GM18907 (cell line): ENCODE measurements around the gene PRTN3.

ENCODE experiments used
- ATAC-seq: cut with Tn5 transposase; IDR thresholded peaks from one replicate; pipeline ENCODE4 v1.9.1; 2021; ENCODE audit warnings: mild to moderate bottlenecking, moderate library complexity; ENCODE audit not compliant: unreplicated experiment

PRTN3 gene, protein sequence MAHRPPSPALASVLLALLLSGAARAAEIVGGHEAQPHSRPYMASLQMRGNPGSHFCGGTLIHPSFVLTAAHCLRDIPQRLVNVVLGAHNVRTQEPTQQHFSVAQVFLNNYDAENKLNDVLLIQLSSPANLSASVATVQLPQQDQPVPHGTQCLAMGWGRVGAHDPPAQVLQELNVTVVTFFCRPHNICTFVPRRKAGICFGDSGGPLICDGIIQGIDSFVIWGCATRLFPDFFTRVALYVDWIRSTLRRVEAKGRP

DNA sequence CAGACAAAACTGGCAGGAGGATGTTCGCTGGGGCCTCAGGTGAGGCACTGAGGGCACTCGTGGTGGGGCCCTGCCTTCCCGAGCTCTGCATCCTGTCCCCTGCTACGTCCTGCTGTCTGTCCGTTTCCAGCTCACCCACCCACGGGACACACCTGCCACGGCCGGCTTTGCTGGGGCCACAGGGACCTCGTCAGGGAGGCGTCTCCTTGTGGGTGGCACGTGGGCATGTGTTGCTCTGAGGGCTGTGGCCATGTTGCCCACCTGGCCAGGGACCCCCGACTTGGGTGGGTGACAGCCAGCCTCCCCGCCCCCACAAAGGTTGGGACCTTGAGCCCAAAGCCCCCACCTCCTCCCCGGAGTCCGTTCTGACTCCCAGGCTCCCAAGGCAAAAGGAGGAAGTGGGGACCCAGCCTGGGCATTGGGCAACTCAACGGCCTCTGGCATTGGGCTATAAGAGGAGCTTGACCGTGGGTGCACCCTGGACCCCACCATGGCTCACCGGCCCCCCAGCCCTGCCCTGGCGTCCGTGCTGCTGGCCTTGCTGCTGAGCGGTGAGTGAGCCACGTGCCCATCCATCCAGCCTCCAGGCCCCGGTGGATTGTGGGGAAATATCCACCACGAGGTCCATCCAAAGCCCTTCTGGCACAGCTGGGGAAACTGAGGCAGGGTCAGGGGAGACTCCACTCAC lies at the start of gene PRTN3:
TSS of gene PRTN3 (plus strand) at position 481 of the 688 bp plus-strand sequence. CDS start at position 491, 10 bp downstream.
- no peak for ATAC-seq

DNA sequence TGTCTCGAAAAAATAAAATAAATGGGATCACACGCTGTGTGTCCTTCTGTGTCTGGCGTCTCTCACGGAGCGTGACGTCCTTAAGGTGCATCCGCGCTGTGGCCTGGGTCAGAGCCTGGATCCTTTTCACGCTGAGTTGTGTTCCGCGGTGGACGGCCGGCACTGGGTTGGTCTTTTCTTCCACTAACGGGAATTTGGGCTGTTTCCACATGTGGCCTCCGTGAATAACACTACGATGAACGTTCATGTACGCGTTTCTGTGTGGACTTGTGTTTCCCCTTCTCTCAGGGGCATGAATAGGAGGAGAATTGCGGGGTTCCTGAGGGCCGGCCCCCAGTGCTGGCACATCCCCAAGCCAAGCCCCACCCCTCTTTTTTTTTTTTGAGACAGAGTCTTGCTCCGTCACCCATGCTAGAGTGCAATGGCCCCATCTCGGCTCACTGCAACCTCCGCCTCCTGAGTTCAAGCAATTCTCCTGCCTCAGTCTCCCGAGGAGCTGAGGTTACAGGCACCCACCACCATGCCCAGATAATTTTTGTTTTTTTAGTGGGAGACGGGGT lies 49.7 kb upstream of the PRTN3 start:
- ATAC-seq, result no peak

DNA sequence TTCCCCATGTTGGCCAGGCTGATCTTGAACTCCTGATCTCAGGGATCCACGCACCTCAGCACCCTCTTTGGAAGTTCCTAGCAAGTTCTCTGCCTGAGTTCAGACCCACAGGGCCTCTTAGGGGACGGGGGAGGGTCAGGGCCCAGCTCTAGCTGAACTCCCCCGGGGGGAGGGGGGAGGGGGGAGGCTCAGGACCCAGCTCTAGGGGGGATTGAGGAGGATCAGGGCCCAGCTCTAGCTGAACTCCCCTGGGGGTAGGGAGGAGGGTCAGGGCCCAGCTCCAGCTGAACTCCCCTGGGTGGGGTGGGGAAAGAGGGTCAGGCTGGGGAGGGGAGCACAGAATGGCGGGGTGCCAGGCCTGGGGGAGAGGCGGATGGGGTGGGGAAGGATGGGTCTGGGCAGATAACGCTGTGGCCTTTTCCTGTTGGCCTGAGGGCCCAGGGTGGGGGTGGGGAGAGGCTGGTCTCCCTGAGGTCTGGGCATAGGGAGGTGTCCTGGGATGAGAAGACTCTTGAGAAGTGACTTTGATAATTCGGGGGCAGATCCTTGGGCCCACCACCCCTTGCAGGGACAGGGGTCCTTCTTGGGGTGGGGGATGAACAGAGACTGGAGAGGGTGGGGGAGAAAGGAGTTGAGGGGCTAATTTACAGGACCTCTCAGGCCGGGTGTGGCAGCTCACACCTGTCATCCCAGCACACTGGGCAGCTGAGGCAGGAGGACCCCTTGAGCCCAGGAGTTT lies 49.1 kb upstream of the PRTN3 start:
- ATAC-seq, result no peak

DNA sequence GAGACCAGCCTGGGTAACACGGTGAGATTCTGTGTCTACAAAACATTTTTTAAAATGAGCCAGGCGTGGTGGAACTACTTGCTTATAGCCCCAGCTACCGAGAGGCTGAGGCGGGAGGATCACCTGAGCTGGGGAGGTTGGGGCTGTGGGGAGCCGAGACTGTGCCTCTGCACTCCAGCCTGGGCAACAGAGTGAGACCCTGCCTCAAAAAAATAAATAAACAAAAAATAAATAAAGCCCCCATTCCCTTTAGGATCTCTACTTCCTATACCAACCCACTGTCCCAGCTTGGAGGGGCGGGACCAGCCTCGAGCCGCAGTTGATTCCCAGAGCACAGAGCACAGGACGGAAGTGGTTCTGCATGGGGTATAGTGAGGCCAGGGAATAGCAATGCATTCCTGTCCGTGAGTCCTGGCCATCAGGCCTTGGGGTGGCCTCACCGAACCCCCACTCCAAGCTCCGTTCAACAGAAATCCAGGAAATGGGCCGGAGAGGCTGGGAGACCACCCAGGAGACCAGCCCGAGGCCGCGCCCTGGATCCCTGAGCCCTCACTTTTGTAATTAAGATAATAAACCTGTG lies 48.4 kb upstream of the PRTN3 start:
- no peak for ATAC-seq

DNA sequence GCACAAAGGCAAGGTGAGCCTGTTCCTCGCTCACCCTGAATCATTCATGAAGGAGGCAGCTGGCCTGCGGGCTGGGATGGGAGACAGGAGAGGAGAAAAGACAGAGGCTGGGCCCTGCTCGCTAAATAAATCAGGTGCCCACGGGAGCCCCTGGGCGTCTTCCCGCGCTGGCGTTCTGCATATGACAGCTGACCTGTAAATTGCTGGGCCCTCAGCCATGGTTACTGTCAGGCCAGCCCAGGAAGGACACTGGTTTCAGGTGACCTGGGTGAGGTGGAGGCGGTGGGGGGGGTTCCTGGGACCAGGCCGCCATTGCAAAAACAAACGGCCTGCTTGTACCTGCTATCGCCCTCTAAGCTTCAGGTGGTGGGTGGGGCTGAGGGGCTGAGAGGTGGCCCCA lies 47.0 kb upstream of the PRTN3 start:
- no peak for ATAC-seq

DNA sequence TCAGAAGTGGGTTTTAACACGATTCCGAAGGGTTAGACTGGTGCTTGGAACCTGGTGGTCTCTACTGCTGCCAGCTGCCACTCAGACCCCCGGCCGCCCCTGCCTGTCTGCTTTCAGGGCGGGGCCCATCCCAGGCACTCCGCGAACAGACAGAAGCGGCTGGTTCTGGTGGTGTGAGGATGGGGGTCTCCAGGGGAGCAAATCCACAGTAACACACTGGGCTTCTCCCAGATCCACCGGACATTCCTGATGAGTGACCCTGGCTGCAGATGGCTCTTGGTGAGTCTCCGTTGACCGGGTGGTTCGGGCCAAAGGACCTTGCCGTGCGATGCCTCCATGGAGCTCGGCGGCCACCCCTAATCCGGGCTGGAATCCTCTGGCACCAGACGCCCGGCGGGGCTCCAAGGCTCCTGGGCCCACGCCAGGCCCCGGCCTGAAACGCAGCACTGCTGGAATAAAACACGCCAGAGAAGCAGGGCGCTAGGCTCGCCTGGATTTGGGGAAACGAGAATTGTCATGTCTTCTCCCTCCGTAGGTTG lies 45.7 kb upstream of the PRTN3 start:
- ATAC-seq, result no peak

DNA sequence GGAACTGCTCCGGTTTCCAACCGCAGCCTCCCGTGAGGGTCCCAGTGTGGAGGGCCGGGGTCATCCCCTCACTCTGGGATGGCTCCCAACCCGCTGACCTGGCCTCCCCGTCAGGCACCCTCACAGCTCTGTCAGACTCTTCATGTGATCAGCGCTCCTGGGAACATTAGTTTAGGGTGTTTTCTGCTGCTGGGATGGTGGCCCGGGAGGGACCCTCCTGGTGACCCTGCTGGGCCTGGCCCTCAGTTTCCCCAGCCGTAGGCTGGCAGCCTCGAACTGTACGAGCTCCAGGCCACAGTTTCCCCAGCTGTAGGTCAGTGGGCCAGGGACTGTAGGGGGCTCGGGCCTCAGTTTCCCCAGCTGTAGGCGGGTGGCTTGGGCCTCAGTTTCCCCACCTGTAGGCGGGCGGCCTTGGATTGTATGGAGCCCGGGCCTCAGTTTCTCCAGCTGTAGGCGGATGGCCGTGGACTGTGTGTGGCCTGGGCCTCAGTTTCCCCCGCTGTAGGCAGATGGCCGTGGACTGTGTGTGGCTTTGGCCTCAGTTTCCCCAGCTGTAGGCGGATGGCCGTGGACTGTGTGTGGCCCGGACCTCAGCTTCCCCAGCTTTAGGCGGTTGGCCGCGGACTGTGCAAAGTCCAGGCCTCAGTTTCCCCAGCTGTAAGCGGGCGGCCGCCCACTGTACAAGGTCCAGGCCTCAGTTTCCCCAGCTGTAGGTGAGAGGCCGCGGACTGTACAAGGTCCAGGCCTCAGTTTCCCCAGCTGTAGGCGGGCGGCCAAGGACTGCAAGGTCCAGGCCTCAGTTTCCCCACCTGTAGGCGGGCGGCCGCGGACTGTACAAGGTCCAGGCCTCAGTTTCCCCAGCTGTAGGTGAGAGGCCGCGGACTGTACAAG lies 44.9 kb upstream of the PRTN3 start:
- ATAC-seq, result no peak

DNA sequence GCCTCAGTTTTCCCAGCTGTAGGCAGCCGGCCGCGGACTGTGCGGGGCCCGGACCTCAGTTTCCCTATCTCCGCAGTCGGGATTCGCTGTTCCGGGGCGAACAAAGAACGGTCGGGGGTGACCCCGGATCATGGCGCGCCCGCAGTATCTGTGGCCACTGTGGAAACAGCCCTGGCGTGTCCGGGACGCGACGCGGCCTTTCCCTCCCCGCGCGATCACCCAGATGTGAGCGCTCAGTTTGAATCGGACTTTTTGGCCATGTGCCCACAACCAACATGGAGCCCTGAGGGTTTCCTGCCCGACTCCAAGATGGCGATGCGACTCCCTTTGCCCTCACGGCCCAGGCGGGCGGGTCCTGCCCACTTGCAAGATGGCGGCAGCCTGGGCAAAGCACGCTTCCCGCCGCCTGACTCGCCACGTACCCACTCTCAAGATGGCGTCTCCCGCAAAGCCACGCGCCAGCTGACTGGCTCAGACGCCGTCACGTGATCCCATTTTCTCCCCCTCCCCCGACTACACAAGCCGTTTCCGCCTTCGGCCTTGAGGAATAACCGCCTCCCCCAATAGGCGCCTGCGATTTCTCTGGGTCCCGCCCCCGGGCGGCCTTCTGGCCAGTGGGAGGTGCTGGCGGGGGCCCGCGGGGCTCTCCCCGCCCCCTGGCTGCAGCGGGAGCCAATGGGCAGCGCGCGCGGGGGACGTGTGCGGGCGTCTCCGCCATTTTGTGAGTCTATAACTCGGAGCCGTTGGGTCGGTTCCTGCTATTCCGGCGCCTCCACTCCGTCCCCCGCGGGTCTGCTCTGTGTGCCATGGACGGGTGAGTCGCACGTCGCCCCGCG lies 43.9 kb upstream of the PRTN3 start, which contains the start of gene PTBP1:
TSS of gene PTBP1 (plus strand) at position 761 of the 836 bp plus-strand sequence. CDS start at position 807, 46 bp downstream.
- peak; percentile 81 for ATAC-seq

DNA sequence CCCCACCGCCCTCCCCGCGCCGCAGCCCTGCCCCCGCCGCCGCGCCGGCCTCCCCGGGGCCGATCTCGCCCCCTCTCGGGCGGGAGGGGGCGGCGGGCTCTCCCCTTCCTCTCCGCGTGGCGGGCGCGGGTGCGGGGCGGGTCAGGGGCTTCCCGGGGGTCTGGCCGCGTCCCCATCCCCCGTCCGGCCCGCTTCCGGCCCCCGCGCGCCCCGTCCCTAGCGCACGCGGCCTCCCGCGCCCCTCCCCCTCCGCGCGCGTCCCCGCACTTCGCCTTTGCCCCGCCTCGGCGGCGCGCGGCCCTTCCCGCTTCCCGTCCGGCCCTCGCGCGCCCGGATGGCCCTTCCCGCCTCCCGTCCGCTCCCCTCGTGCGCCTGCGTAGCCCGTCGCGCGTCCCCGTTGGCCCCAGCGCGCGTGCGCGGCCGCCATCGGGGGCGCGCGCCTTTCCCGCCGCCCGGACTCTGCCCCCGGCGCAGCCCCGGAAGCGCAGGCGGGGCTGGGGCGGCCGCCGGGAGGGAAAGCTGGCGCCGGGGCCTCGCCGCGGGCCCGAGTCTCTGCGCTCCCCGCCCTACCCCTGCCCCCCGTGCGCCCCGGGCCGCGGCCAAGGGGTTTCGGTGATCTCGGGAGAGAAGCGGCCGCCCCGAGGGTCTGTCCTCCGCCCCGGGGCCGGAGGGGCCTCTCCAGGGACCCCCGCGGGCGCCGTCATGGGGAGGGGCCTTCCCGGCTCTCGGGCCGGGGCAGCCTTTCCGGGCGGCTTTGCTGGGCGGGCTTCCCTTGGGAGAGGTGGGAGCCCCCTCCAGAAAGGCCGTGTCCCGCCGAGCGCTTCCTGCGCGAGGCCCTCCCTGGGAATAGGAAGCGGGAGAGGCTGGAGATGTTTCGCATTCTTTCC lies 43.0 kb upstream of the PRTN3 start:
- peak; percentile 39 for ATAC-seq

DNA sequence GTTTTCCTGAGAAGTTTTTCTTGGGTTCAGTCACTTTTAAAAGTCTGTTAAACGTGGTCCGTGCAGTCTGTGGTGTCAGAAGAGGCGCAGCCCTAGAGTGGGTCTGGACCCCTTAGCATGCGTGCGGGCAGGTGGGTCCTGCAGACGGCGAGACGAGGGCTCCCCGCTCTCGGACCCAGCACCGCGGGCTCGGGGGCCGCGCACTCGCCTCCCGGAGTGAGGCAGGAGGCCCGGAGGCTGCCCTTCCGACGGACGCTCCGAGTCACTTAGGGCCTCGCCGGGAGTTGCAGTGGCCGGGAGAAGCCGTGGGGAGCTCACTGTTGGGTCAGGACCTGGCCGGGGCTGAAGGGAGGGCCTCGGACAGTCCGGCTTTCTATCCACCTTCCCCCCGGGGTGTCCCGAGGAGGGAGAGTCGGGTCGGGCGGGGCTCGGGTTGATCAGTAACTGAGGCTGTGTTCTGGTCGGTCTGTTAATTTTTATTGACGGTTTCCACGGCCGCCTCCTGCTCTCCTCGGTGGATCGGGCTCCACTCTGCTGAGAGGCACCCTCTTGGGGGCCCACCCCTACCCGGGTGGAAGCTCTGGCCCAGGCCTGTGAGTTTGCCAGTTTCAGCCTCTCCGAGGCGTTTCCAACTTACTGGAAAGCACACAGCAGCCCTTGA lies 42.3 kb upstream of the PRTN3 start:
- no peak for ATAC-seq

DNA sequence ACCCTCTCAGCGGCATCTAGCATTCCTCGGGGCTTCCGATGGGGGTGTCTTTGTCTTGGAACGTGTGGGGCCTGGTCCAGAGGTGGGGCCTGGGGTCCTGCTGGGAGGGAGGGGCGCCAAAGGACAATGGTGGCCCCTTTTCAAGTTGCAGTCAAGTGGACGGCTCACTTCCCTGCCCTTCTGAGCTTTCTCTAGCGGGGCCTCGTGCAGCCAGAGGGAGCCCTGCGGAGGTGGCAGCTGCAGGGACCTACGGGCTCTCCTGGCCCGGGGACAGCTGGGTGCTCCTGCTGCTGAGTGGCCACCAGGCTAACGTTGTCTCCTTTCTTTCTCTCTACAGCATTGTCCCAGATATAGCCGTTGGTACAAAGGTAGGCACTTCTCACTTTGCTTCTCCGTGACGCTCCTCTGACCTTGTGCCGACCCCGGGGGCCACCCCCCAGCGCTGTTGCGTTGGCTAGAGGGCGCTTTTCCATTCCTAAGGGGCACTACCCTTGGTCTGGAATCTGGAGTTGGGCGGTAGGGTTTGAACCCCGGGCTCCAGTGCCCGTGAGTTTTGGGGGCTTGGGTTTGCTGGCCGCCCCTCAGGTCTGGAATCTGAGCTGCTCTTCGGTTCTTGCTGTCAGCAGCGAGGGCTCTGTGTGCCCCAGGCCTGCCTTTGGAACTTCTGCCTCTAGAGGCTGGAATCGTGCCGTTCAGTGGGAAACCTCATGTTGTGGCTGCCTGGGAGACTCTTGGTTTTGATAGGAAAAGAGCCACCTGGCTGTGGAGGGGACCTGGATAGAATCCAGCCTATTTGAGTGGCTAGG lies 41.5 kb upstream of the PRTN3 start:
- ATAC-seq, result no peak

DNA sequence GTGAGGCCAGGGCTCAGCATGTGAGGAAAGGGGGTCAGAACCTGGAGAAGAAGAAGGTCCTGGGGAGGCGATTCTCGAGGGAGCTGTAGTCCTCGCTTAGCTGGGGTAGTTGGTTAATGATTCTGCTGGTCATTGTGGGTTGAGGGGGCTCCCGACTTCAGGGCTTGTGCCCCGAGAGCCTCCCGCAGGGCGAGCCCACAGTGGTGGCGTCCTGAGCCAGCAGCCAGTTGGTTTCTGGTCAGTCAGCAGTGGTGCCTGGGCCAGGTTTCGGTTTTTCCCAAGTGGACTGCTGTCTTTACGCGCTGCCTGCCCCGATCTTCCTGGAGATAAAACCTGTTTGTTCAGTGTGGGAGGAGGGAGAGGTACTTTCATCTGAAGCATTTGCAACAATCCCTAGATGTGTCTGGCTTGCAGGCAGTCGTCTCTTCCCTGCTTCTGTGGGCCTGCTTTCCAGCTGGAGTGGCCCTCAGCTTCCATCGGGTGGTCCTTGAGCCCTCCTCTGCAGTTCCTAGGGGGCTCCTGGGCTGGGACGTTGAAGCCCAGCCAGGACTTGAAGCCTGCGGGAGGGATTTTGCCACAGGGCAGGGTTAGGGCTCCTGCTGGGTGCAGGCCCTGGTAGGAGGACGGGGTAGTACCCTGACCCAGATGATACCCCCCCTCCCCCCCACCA lies 40.3 kb upstream of the PRTN3 start:
- ATAC-seq, result no peak

DNA sequence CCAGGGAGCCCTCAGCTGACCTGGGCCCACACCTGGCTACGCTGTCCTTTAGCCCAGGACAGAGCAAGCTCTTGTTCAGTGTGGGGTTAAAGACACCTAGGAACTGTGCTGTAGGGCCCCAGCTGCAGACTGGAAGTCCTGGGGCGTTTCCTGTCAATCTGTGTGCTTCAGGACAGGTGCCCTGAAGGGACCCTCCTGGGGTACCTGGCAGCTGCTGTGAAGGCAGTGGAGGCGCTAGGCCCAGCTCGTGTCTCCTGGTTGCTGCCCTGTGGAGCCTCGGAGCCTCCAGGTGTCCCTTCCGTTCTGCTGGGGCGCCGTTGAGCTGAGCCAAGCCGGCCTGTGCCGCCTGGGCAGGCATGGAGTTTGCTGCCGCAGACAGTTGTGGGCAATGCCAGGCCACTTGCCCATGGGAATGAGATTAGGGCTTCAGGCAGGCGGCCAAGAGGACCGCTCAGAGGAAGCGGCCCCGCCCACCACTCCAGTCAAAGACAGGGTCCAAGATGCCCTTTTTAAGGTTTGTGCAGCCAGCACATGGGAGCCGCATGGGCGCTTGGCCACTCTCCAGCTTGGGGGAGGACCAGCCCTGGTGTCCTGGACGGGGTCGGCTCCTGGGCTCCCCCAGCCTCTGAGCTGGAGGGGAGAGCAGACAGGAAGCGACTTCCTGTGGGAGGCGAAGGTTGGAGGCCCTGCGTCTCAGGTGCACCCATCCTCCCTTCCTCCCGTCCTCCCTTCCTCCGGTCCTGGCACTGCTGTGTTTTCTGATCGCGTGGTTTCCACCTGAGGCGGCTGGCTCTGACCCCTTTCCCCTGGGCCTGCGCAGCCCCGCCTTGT lies 39.6 kb upstream of the PRTN3 start:
- no peak for ATAC-seq

DNA sequence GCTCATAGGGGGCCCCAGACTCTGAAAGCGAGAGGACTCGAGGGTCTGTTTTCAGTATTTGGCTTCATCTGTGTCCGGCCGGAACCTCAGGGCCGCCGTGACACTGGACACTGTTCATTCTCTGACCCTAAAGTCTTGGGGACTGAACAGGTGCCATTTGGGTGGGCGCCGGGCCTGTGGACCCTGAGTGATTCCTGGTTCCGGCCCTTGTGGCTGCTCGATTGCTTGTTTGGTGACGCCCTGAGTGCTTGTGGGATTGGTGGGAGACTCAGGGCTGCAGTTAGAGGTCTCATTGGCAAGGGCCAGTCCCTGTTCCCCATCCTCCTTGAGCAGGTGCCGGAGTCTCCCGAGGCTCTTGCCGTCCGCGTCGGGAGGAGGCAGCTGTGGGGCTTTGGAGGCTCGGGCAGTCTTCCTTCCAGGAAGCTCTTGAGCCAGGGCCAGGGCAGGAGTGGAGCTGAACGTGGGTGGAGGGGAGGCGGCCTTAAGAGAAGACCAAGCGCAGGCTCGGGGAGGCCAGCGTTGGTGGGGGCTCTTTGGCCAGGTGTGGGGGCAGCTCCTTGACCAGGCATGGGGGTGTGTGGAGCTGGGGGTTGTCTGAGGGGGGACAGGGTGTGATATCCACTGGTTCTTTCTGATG lies 38.8 kb upstream of the PRTN3 start:
- ATAC-seq, result no peak
